ENCODE data around the gene DUSP19. TPM values are rescaled to one million over a fixed set of nuclear protein-coding genes. Genes with fewer than 3 reads are reported as not detected.

DUSP19 gene
- total RNA-seq, 4 donors from 2014 or later = 1.6 to 2.7 (median 1.8) TPM; not detected in 1

GRCh38 chr2:183049420-183049819 lies 29.1 kb upstream of the DUSP19 start:
- Histone ChIP-seq H3K4me3 (no peak overlapping the region), H3K36me3 (no peaks in the 10 kb centered on the region), H3K27me3 (peaks cover 6% of the 10 kb centered on the region), H3K4me1 (no peaks in the 10 kb centered on the region), H3K9me3 (no peaks in the 10 kb centered on the region), H3K27ac (no peak overlapping the region)
- intact Hi-C loops (cut with DNase I; ENCODE audit: low total_unique reads) (no loop called here), in situ Hi-C loops (cut with MboI; ENCODE audit: low pct_ligation_motif_present in 1 of 4, low pct_unique_long_range_greater_than_20kb in 1 of 4, low sequenced_read_pairs in 3 of 4) (no loop called here)
- WGBS, 2 donors (ENCODE audit: low coverage in 1 of 2) = 70 to 71% methylated on average over 2 to 5 of the region's 5 CpGs
- no peak for TF ChIP-seq POLR2A (IDR thresholded peaks at IDR 0.05)
- TF ChIP-seq POLR2AphosphoS5 (IDR thresholded peaks at IDR 0.05) = no peak
- TF ChIP-seq CTCF (IDR thresholded peaks at IDR 0.05) = no peak
- TF ChIP-seq EP300 (IDR thresholded peaks at IDR 0.05; ENCODE audit: low read depth) = no peak
- DNase-seq = no peak

GRCh38 chr2:183057333-183057985 lies 21.1 kb upstream of the DUSP19 start:
- intact Hi-C loops (cut with DNase I; ENCODE audit: low total_unique reads) (no loop called here), in situ Hi-C loops (cut with MboI; ENCODE audit: low pct_ligation_motif_present in 1 of 4, low pct_unique_long_range_greater_than_20kb in 1 of 4, low sequenced_read_pairs in 3 of 4) (no loop called here)
- no peaks in the 10 kb centered on the region for H3K36me3 ChIP-seq
- WGBS, 2 donors (ENCODE audit: low coverage in 1 of 2) = 58 to 67% methylated on average over 3 of the region's 3 CpGs
- no peak for TF ChIP-seq CTCF (IDR thresholded peaks at IDR 0.05)
- TF ChIP-seq EP300 (IDR thresholded peaks at IDR 0.05; ENCODE audit: low read depth) = no peak
- TF ChIP-seq POLR2A (IDR thresholded peaks at IDR 0.05) = no peak
- TF ChIP-seq POLR2AphosphoS5 (IDR thresholded peaks at IDR 0.05) = no peak
- H3K9me3 ChIP-seq = no peaks in the 10 kb centered on the region
- H3K27ac ChIP-seq = no peak overlapping the region
- DNase-seq = no peak
- no peaks in the 10 kb centered on the region for H3K27me3 ChIP-seq
- H3K4me3 ChIP-seq = no peak overlapping the region
- H3K4me1 ChIP-seq = peaks cover 0 to 11% (median 1%) of the 10 kb centered on the region in 4 donors

- TF ChIP-seq CTCF (IDR thresholded peaks at IDR 0.05) = no peak
- no peak for TF ChIP-seq POLR2AphosphoS5 (IDR thresholded peaks at IDR 0.05)
- no peak for TF ChIP-seq POLR2A (IDR thresholded peaks at IDR 0.05)
- TF ChIP-seq EP300 (IDR thresholded peaks at IDR 0.05; ENCODE audit: low read depth) = no peak
- no peak for DNase-seq
- no peak overlapping the region for H3K27ac ChIP-seq
- intact Hi-C loops (cut with DNase I; ENCODE audit: low total_unique reads) = no loop called here
- WGBS, 2 donors (ENCODE audit: low coverage in 1 of 2) = 50 to 55% methylated on average over 1 of the region's 1 CpG
- H3K36me3 ChIP-seq = no peaks in the 10 kb centered on the region
- H3K4me1 ChIP-seq = peaks cover 0 to 11% (median 1%) of the 10 kb centered on the region in 4 donors
- no peaks in the 10 kb centered on the region for H3K27me3 ChIP-seq
- in situ Hi-C loops (cut with MboI; ENCODE audit: low pct_ligation_motif_present in 1 of 4, low pct_unique_long_range_greater_than_20kb in 1 of 4, low sequenced_read_pairs in 3 of 4) = no loop called here
- H3K9me3 ChIP-seq = no peaks in the 10 kb centered on the region
- H3K4me3 ChIP-seq = no peak overlapping the region
These were observed 19.0 kb upstream of the DUSP19 start for GRCh38 chr2:183059561-183059960.

- 94% methylated on average over 3 to 14 of the region's 14 CpGs for WGBS, 2 donors (ENCODE audit: low coverage in 1 of 2)
- no peaks in the 10 kb centered on the region for H3K9me3 ChIP-seq
- intact Hi-C loops (cut with DNase I; ENCODE audit: low total_unique reads) (no loop called here), in situ Hi-C loops (cut with MboI; ENCODE audit: low pct_ligation_motif_present in 1 of 4, low pct_unique_long_range_greater_than_20kb in 1 of 4, low sequenced_read_pairs in 3 of 4) (no loop called here)
- no peaks in the 10 kb centered on the region for H3K27me3 ChIP-seq
- no peak for TF ChIP-seq EP300 (IDR thresholded peaks at IDR 0.05; ENCODE audit: low read depth)
- no peak for TF ChIP-seq CTCF (IDR thresholded peaks at IDR 0.05)
- no peak for TF ChIP-seq POLR2A (IDR thresholded peaks at IDR 0.05)
- TF ChIP-seq POLR2AphosphoS5 (IDR thresholded peaks at IDR 0.05) = no peak
- H3K27ac ChIP-seq = no peak overlapping the region
- no peak overlapping the region for H3K4me3 ChIP-seq
- DNase-seq = no peak
- no peaks in the 10 kb centered on the region for H3K36me3 ChIP-seq
- peaks cover 0 to 11% (median 1%) of the 10 kb centered on the region in 4 donors for H3K4me1 ChIP-seq
These were observed 17.8 kb upstream of the DUSP19 start for GRCh38 chr2:183060571-183061231.
